ENCODE measurements around the gene RPL5. TPM values are rescaled to one million over a fixed set of nuclear protein-coding genes. Genes with fewer than 3 reads are reported as not detected.
A peak's percentile ranks its signal among the peaks of the same experiment; 100 is the strongest.

RPL5 gene
- total and polyA plus RNA-seq, 2 donors (not counting 1 experiment from before 2014, with no cell fraction given) = 1,104 to 1,477 TPM

GRCh38 chr1:92805216-92805615, 26.6 kb upstream of the RPL5 start:
- Histone ChIP-seq H3K4me2 (replicated peaks; ENCODE audit: low read depth, low read length, poor library complexity, severe bottlenecking) (peak overlapping the region; percentile 36), H3K4me3 (ENCODE audit: control extremely low read depth in 1 of 5, extremely low read depth in 1 of 5, insufficient read depth in 1 of 5, low read depth in 2 of 5, low read length in 4 of 5) (no peak overlapping the region), H3K27me3 (replicated peaks in 1 of 4; ENCODE audit: control extremely low read depth in 1 of 4, control insufficient read depth in 3 of 4, insufficient read depth in 4 of 4, low read length in 3 of 4) (no peaks in the 10 kb centered on the region), H2AFZ (ENCODE audit: insufficient read depth, low read depth, low read length, poor library complexity, severe bottlenecking) (peak overlapping the region; percentile 52), H3K27ac (ENCODE audit: low read length in 2 of 2) (peak overlapping the region; percentile 42 to 57), H3K9me3 (ENCODE audit: control extremely low read depth in 1 of 3, control insufficient read depth in 2 of 3, insufficient read depth in 1 of 3, low read length in 2 of 3) (peaks cover 0 to 3% (median 0%) of the 10 kb centered on the region in 3 donors), H4K20me1 (ENCODE audit: control insufficient read depth, insufficient read depth, low read length, poor library complexity, severe bottlenecking) (no peaks in the 10 kb centered on the region), H3K9ac (ENCODE audit: low read length) (no peak overlapping the region), H3K36me3 (replicated peaks in 1 of 2; ENCODE audit: control extremely low read depth in 1 of 2, control insufficient read depth in 1 of 2, extremely low read depth in 1 of 2, insufficient read depth in 2 of 2, low read length in 1 of 2) (no peaks in the 10 kb centered on the region), H3K4me1 (ENCODE audit: control insufficient read depth in 2 of 2, insufficient read depth in 2 of 2, low read length in 2 of 2) (peaks cover 7 to 9% of the 10 kb centered on the region in 2 donors), H3K79me2 (ENCODE audit: control insufficient read depth, insufficient read depth, low read length) (no peaks in the 10 kb centered on the region)
- CTCF ChIA-PET = interaction anchor here (1.0 kb wide), 1 partner anchor 56 kb away, joined by 3 read pairs; no protein-coding TSS in a partner anchor
- Mint-ChIP-seq H3K9me3 (ENCODE audit: insufficient read depth) (no peaks in the 10 kb centered on the region), H3K27ac (no peak overlapping the region), H3K4me1 (peaks cover 15% of the 10 kb centered on the region), H3K27me3 (no peaks in the 10 kb centered on the region), H3K4me3 (no peak overlapping the region)
- ATAC-seq (ENCODE audit: low read depth) (no peak), DNase-seq (no peak)
- TF ChIP-seq CTCF (IDR thresholded peaks at IDR 0.05) (no peak), EZH2 (IDR thresholded peaks at IDR 0.05; ENCODE audit: borderline replicate concordance, insufficient read depth, low read depth, low read length, poor library complexity, severe bottlenecking) (no peak)
- 100% methylated on average over 1 of the region's 1 CpG for WGBS (ENCODE audit: insufficient coverage)
- POLR2A ChIA-PET = no interaction called here
- intact Hi-C loops (cut with micrococcal nuclease) = loop anchor here (2.0 kb wide), 1 partner anchor 20 kb away; the partner anchor contains the start of gene EVI5

- CTCF ChIA-PET = interaction anchor here (0.9 kb wide), 1 partner anchor 59 kb away, joined by 3 read pairs; no protein-coding TSS in a partner anchor
Measured at GRCh38 chr1:92808381-92808780, 23.5 kb upstream of the RPL5 start.

More at GRCh38 chr1:92808381-92808780, 23.5 kb upstream of the RPL5 start:
- Mint-ChIP-seq H3K9me3 (ENCODE audit: insufficient read depth) (no peaks in the 10 kb centered on the region), H3K4me1 (peaks cover 8% of the 10 kb centered on the region), H3K27me3 (no peaks in the 10 kb centered on the region), H3K27ac (no peak overlapping the region), H3K4me3 (no peak overlapping the region)
- Histone ChIP-seq H3K79me2 (ENCODE audit: control insufficient read depth, insufficient read depth, low read length) (no peaks in the 10 kb centered on the region), H3K9me3 (ENCODE audit: control extremely low read depth in 1 of 3, control insufficient read depth in 2 of 3, insufficient read depth in 1 of 3, low read length in 2 of 3) (peaks cover 0 to 3% (median 0%) of the 10 kb centered on the region in 3 donors), H4K20me1 (ENCODE audit: control insufficient read depth, insufficient read depth, low read length, poor library complexity, severe bottlenecking) (no peaks in the 10 kb centered on the region), H3K27me3 (replicated peaks in 1 of 4; ENCODE audit: control extremely low read depth in 1 of 4, control insufficient read depth in 3 of 4, insufficient read depth in 4 of 4, low read length in 3 of 4) (peaks cover 0 to 5% (median 0%) of the 10 kb centered on the region in 4 experiments), H3K4me3 (ENCODE audit: control extremely low read depth in 1 of 5, extremely low read depth in 1 of 5, insufficient read depth in 1 of 5, low read depth in 2 of 5, low read length in 4 of 5) (no peak overlapping the region), H3K4me1 (ENCODE audit: control insufficient read depth in 2 of 2, insufficient read depth in 2 of 2, low read length in 2 of 2) (peaks cover 7 to 9% of the 10 kb centered on the region in 2 donors), H3K4me2 (replicated peaks; ENCODE audit: low read depth, low read length, poor library complexity, severe bottlenecking) (no peak overlapping the region), H2AFZ (ENCODE audit: insufficient read depth, low read depth, low read length, poor library complexity, severe bottlenecking) (no peak overlapping the region), H3K9ac (ENCODE audit: low read length) (no peak overlapping the region), H3K27ac (ENCODE audit: low read length in 2 of 2) (no peak overlapping the region), H3K36me3 (replicated peaks in 1 of 2; ENCODE audit: control extremely low read depth in 1 of 2, control insufficient read depth in 1 of 2, extremely low read depth in 1 of 2, insufficient read depth in 2 of 2, low read length in 1 of 2) (no peaks in the 10 kb centered on the region)
- DNase-seq (no peak), ATAC-seq (ENCODE audit: low read depth) (no peak)
- POLR2A ChIA-PET = no interaction called here
- TF ChIP-seq EZH2 (IDR thresholded peaks at IDR 0.05; ENCODE audit: borderline replicate concordance, insufficient read depth, low read depth, low read length, poor library complexity, severe bottlenecking) = no peak
- intact Hi-C loops (cut with micrococcal nuclease) = no loop called here
